Stomach (tissue), 4 donors: ENCODE measurements around the gene SIRPA.

Experiments
- EP300 ChIP-seq: sonication (generic); formaldehyde crosslinking; IDR thresholded peaks from one replicate; pipeline ENCODE4 v1.6.1; 2017; ENCODE audit warnings: antibody characterized with exemption
- POLR2A ChIP-seq, 4 donors: fragments of 450-650 bp; IDR thresholded peaks; one replicate each; pipeline ENCODE4 v1.6.1; 2016; ENCODE audit warnings: antibody characterized with exemption in 4 of 4, control low read depth in 2 of 4, mild to moderate bottlenecking in 1 of 4, moderate library complexity in 1 of 4
- POLR2AphosphoS5 ChIP-seq, 3 donors: sonication (generic); formaldehyde crosslinking; IDR thresholded peaks; one replicate each; pipeline ENCODE4 v1.6.1; 2016; ENCODE audit warnings: antibody characterized with exemption in 3 of 3
- TF ChIP-seq, protein P1 (sequence below), 7 experiments: fragments of 450-650 bp in 4 of 7; fragments of 200-600 bp in 3 of 7; sonication (generic) in 3 of 7; IDR thresholded peaks; one replicate each; pipeline ENCODE4 v1.5.1; 2016 to 2019; ENCODE audit warnings: antibody characterized with exemption in 7 of 7, control low read depth in 2 of 7, mild to moderate bottlenecking in 1 of 7

DNA sequence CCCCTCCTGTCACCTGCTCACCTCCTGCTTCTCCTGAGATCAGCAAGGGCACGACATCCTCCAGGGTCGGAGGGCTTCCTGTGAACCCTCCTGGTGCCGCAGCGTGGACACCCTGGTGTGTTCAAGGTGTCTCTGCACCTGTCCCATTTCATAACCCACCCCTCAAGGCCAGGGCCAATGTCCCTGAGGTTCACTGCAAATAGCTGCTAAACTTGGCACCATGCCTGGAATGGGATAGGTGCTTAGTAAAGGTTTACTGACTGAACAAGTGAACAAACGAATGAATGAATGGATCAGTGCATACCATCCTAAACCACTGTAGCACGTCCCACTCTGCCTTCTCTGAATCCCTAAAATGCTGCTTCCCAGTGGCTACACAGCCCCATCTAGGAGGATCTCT, 35.0 kb downstream of the SIRPA start:
- no peak for TF ChIP-seq EP300
- TF ChIP-seq, protein P1, sequence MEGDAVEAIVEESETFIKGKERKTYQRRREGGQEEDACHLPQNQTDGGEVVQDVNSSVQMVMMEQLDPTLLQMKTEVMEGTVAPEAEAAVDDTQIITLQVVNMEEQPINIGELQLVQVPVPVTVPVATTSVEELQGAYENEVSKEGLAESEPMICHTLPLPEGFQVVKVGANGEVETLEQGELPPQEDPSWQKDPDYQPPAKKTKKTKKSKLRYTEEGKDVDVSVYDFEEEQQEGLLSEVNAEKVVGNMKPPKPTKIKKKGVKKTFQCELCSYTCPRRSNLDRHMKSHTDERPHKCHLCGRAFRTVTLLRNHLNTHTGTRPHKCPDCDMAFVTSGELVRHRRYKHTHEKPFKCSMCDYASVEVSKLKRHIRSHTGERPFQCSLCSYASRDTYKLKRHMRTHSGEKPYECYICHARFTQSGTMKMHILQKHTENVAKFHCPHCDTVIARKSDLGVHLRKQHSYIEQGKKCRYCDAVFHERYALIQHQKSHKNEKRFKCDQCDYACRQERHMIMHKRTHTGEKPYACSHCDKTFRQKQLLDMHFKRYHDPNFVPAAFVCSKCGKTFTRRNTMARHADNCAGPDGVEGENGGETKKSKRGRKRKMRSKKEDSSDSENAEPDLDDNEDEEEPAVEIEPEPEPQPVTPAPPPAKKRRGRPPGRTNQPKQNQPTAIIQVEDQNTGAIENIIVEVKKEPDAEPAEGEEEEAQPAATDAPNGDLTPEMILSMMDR (IDR thresholded peaks at IDR 0.05), result no peak
- no peak for TF ChIP-seq POLR2AphosphoS5 (IDR thresholded peaks at IDR 0.05)
- TF ChIP-seq POLR2A (IDR thresholded peaks at IDR 0.05), result no peak
